ENCODE data around the gene EXOC1. TPM values are rescaled to one million over a fixed set of nuclear protein-coding genes. Genes with fewer than 3 reads are reported as not detected.

Gene EXOC1
- total and polyA plus RNA-seq, 9 donors: 14.6 to 32.7 (median 24.1) TPM

- Histone ChIP-seq H3K9me3 (no peaks in the 10 kb centered on the region), H3K27me3 (no peaks in the 10 kb centered on the region), H3K27ac (no peak overlapping the region), H3K4me1 (ENCODE audit: insufficient read depth) (no peaks in the 10 kb centered on the region), H3K36me3 (no peaks in the 10 kb centered on the region), H3K4me3 (no peak overlapping the region)
- intact Hi-C loops (cut with DNase I): no loop called here
- no peak for DNase-seq
- WGBS, 3 donors: 92 to 95% (median 95%) methylated on average over 6 of the region's 6 CpGs
- TF ChIP-seq EP300 (IDR thresholded peaks at IDR 0.05) (no peak), CTCF (IDR thresholded peaks at IDR 0.05) (no peak), POLR2A (IDR thresholded peaks at IDR 0.05) (no peak)
Observed at GRCh38 chr4:55912249-55912648, 58.8 kb downstream of the EXOC1 start.

- TF ChIP-seq POLR2A (IDR thresholded peaks at IDR 0.05) (no peak), CTCF (IDR thresholded peaks at IDR 0.05) (no peak), EP300 (IDR thresholded peaks at IDR 0.05) (no peak)
Observed at GRCh38 chr4:55920571-55920970, 67.1 kb downstream of the EXOC1 start.

GRCh38 chr4:55921093-55921492 lies 67.6 kb downstream of the EXOC1 start:
- Histone ChIP-seq H3K36me3 (no peaks in the 10 kb centered on the region), H3K27me3 (no peaks in the 10 kb centered on the region), H3K4me1 (ENCODE audit: insufficient read depth) (no peaks in the 10 kb centered on the region), H3K27ac (no peak overlapping the region), H3K4me3 (no peak overlapping the region), H3K9me3 (no peaks in the 10 kb centered on the region)
- TF ChIP-seq EP300 (IDR thresholded peaks at IDR 0.05): no peak
- no peak for TF ChIP-seq POLR2A (IDR thresholded peaks at IDR 0.05)
- no peak for TF ChIP-seq CTCF (IDR thresholded peaks at IDR 0.05)
- intact Hi-C loops (cut with DNase I): no loop called here
- 91 to 96% (median 91%) methylated on average over 3 of the region's 3 CpGs for WGBS, 3 donors
- DNase-seq: no peak

More at GRCh38 chr4:55920571-55920970, 67.1 kb downstream of the EXOC1 start:
- DNase-seq: no peak
- H3K27me3 ChIP-seq: no peaks in the 10 kb centered on the region
- no peak overlapping the region for H3K27ac ChIP-seq
- WGBS, 3 donors: 50 to 75% (median 54%) methylated on average over 5 of the region's 5 CpGs
- intact Hi-C loops (cut with DNase I): no loop called here
- H3K36me3 ChIP-seq: no peaks in the 10 kb centered on the region
- H3K4me1 ChIP-seq (ENCODE audit: insufficient read depth): no peaks in the 10 kb centered on the region
- no peak overlapping the region for H3K4me3 ChIP-seq
- H3K9me3 ChIP-seq: no peaks in the 10 kb centered on the region

GRCh38 chr4:55925241-55925640 lies 71.8 kb downstream of the EXOC1 start:
- Histone ChIP-seq H3K9me3 (no peaks in the 10 kb centered on the region), H3K36me3 (no peaks in the 10 kb centered on the region), H3K4me1 (ENCODE audit: insufficient read depth) (no peaks in the 10 kb centered on the region), H3K27me3 (no peaks in the 10 kb centered on the region), H3K27ac (no peak overlapping the region), H3K4me3 (no peak overlapping the region)
- TF ChIP-seq EP300 (IDR thresholded peaks at IDR 0.05) (no peak), POLR2A (IDR thresholded peaks at IDR 0.05) (no peak), CTCF (IDR thresholded peaks at IDR 0.05) (no peak)
- WGBS, 3 donors: 80 to 83% (median 81%) methylated on average over 4 of the region's 4 CpGs
- DNase-seq: no peak
- intact Hi-C loops (cut with DNase I): no loop called here

GRCh38 chr4:55926610-55927009 lies 73.2 kb downstream of the EXOC1 start:
- intact Hi-C loops (cut with DNase I): no loop called here
- H3K4me1 ChIP-seq (ENCODE audit: insufficient read depth): no peaks in the 10 kb centered on the region

More at GRCh38 chr4:55926610-55927009, 73.2 kb downstream of the EXOC1 start:
- H3K27ac ChIP-seq: no peak overlapping the region
- no peaks in the 10 kb centered on the region for H3K36me3 ChIP-seq
- H3K27me3 ChIP-seq: no peaks in the 10 kb centered on the region
- H3K4me3 ChIP-seq: no peak overlapping the region
- no peak for DNase-seq
- H3K9me3 ChIP-seq: no peaks in the 10 kb centered on the region
- no peak for TF ChIP-seq EP300 (IDR thresholded peaks at IDR 0.05)
- TF ChIP-seq POLR2A (IDR thresholded peaks at IDR 0.05): no peak
- no peak for TF ChIP-seq CTCF (IDR thresholded peaks at IDR 0.05)

All from ovary (tissue), 9 donors.